ENCODE results near the gene RAPGEF5.

The RAPGEF5 gene

DNA sequence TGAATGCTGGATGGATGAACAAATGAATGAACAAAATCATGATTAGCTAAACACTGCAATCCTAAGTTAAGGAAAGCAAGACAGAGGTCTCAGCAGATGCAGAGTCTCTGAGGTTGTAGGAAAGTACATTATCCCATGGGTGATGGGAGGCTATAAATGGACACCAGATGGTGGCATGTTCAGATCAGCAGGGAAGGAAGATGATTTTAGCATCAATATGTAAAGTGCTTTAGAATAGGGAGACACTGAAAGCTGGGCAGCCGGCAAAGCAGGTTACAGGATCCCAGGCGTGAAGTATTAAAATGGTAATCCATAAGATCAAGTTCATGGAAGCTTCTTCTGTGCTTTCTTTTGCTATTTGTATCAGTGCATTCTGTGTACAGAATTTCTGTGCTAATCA lies 7.9 kb upstream of the RAPGEF5 start:
- DNase-seq (ENCODE audit: insufficient read length, low spot score) (peak; percentile 21), FAIRE-seq (peak; percentile 97)
- TF ChIP-seq, protein P1, sequence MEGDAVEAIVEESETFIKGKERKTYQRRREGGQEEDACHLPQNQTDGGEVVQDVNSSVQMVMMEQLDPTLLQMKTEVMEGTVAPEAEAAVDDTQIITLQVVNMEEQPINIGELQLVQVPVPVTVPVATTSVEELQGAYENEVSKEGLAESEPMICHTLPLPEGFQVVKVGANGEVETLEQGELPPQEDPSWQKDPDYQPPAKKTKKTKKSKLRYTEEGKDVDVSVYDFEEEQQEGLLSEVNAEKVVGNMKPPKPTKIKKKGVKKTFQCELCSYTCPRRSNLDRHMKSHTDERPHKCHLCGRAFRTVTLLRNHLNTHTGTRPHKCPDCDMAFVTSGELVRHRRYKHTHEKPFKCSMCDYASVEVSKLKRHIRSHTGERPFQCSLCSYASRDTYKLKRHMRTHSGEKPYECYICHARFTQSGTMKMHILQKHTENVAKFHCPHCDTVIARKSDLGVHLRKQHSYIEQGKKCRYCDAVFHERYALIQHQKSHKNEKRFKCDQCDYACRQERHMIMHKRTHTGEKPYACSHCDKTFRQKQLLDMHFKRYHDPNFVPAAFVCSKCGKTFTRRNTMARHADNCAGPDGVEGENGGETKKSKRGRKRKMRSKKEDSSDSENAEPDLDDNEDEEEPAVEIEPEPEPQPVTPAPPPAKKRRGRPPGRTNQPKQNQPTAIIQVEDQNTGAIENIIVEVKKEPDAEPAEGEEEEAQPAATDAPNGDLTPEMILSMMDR (IDR thresholded peaks at IDR 0.05; ENCODE audit: insufficient read depth, missing control alignments) = no peak

DNA sequence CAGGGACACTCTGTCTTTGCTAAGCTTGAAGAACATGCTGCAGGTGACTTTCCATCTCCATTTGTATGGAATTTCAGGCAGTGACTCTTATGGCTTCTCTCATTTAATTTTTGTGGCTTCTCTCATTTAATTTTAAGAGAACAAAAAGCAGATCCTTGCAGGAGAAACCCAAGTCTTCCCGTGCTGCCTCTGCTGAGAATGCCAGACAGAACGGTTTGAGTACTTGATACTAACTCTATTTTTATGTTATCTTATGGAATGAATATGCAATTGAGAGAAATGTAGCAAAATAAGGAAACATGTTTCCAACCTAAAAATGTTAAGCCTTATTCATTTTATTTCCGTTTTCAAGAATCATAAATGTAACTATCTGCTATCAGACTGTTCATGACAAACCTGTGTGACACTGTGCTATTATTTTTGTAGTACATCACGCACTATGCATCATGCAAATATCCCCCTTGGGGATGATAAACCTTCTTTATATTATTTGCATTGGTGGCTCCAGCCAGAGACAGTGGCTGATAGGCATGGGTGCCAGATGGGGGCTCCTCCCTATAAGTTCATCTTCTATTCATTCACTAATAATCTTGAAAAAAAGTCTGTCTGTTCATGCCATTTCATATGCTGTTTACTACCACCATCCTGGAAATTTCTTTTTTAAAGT lies 6.9 kb upstream of the RAPGEF5 start:
- TF ChIP-seq, protein P1 (IDR thresholded peaks at IDR 0.05; ENCODE audit: insufficient read depth, missing control alignments) = no peak
- peak; percentile 85 for FAIRE-seq

DNA sequence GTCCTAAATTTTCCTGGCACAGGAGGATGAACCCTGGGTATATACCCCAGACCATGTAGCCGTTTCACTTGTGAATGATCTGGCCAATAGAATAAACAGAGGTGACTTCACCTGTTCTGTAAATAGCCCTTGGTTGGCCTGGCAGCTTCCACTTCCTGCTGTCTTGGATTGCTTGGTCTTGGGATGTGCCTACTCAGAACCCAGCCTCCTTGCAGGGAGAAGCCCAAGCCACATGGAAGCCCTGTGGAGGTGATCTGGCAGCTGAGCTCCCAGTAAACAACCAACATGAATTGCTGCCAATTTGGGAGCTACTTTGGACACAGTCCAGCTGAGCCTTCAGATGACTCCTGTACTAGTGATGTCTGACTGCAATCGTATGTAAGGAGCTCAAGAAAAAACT lies 4.8 kb upstream of the RAPGEF5 start:
- no peak for FAIRE-seq
- DNase-seq (ENCODE audit: insufficient read length, low spot score) = no peak

More for the DNA sequence above, 6.9 kb upstream of the RAPGEF5 start:
- no peak for DNase-seq (ENCODE audit: insufficient read length, low spot score)

DNA sequence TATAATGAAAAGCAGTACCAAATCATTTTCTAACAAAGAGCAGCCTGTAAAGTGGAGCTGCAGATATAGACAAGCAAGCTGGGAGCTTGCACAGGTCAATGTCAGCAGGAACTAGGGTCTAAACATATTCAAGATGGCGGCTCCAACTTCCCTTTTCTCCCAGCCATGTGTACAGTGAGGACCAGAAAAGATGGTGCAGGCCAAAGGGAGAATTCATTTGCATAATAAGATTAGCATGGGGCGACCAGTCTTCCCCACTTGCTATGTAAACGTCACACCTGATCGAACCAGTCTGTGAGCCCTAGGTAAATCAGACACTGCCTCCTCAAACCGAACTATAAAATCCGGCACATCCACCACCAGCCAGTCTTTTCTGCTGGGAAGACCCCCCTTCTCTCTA lies 4.4 kb upstream of the RAPGEF5 start:
- FAIRE-seq (no peak), DNase-seq (ENCODE audit: insufficient read length, low spot score) (no peak)
- TF ChIP-seq, protein P1 (IDR thresholded peaks at IDR 0.05; ENCODE audit: insufficient read depth, missing control alignments) = no peak

More for the DNA sequence above, 4.8 kb upstream of the RAPGEF5 start:
- TF ChIP-seq, protein P1 (IDR thresholded peaks at IDR 0.05; ENCODE audit: insufficient read depth, missing control alignments) = no peak

DNA sequence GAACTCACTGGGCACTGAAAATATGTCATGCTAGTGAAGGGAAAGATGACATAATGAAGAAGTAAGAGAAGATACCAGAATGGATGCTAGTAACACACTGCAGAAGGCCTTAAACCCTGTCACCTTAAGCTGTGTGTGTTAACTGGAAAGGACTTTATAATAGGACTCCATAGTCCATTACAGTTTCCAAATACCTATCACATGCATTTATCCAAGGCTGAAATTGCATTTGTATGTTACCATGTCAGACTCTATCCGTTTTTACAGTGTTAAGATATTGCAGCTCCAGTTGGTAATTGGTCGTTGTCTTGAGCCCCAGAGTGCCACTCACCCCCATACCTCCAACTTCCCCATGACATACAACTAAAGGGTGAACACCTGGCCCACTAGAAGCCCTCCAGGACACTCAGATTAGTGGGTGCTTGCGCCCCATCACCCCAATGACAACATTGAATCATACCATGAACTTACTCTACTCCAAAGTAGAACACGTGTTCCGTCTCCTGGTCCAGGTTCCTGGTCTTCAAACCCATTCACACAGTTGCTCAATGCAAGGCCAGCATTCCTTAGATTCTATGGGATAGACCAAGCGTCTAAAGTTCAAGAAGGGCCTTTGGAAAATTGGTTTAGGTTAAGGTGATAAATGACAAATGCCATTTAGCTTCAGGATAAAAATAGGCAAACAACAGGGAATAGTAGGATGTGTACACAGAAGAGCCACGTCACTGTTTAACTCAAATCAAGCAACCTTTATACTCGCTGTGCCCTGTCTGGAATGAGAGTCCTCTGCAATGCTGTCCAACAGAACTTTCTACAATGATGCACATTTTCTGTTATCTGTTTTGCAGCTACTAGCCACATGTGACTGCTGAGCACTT lies 2.1 kb upstream of the RAPGEF5 start:
- no peak for DNase-seq (ENCODE audit: insufficient read length, low spot score)
- TF ChIP-seq, protein P1 (IDR thresholded peaks at IDR 0.05; ENCODE audit: insufficient read depth, missing control alignments) = no peak
- FAIRE-seq = no peak

DNA sequence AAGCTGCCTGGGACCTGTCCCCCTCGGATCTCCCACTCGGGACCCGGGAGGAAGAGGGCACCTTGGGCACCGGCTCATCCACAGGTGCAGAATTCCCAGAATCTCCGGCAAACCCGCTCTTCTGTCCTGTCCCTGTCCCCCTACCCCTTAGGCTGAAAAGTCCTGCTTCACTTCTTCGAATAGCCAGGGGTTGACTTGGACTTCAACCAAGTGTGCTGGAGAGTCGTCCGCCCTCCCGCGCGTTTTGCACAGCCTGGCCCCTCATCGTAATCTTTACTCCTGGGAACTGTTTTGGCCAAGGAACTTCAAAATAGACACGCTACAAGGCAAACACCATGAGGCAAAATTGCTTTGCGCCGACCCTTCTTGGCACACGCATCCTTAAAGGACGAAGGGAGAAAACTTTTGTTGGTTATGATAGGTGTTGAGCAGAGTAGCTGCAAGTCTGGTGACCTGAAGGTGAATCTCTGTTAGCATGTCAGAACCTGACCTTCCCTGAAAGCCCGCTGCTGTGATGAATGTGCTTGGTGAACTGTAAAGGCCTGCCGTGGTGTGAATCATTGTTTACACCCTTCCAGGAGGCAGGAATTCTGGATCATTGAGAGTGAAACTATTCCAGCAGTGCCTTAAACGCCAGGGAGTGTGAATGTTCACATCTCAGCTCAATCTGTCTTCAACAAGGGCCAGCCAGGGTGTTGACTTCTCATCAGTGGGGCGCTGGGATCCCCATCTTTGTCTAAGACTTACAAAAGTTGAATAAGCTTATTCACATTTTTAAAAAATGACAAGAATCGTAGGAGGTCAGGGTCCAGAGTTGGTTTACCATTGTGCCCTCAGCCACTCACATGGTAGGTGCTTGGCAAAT lies 589 bp upstream of the RAPGEF5 start:
- FAIRE-seq = no peak

More for the DNA sequence above, 589 bp upstream of the RAPGEF5 start:
- TF ChIP-seq, protein P1 (IDR thresholded peaks at IDR 0.05; ENCODE audit: insufficient read depth, missing control alignments) = no peak
- no peak for DNase-seq (ENCODE audit: insufficient read length, low spot score)

Measured in D721Med (cell line).